ENCODE results near the gene OMA1. TPM values are rescaled to one million over a fixed set of nuclear protein-coding genes. Genes with fewer than 3 reads are reported as not detected.
"Not testable (repeated sequence)": the region's sequence is repeated elsewhere in the genome, so short reads cannot be mapped to it uniquely, and the experiment has no call there.

Gene OMA1
- total RNA-seq, 1 donor from 2014 or later, result 9.3 TPM

- peak overlapping the region; percentile 93 for H3K27ac Mint-ChIP-seq (ENCODE audit: unreplicated experiment)
- no peaks in the 10 kb centered on the region for H3K27me3 Mint-ChIP-seq (ENCODE audit: low read depth)
Observed at GRCh38 chr1:58584082-58584895, 37.8 kb upstream of the OMA1 start.

GRCh38 chr1:58583496-58583895 is 37.0 kb upstream of the OMA1 start:
- TF ChIP-seq CTCF (IDR thresholded peaks at IDR 0.05), result no peak
- Mint-ChIP-seq H3K4me1 (ENCODE audit: low read depth) (peaks cover 40% of the 10 kb centered on the region), H3K27ac (ENCODE audit: unreplicated experiment) (peak overlapping the region; percentile 57), H3K4me3 (ENCODE audit: unreplicated experiment) (no peak overlapping the region), H3K36me3 (ENCODE audit: low read depth) (no peaks in the 10 kb centered on the region), H3K9me3 (ENCODE audit: low read depth) (no peaks in the 10 kb centered on the region), H3K27me3 (ENCODE audit: low read depth) (no peaks in the 10 kb centered on the region)
- DNase-seq (ENCODE audit: low spot score), result no peak

More at GRCh38 chr1:58584082-58584895, 37.8 kb upstream of the OMA1 start:
- Mint-ChIP-seq H3K4me1 (ENCODE audit: low read depth) (peaks cover 40% of the 10 kb centered on the region), H3K4me3 (ENCODE audit: unreplicated experiment) (no peak overlapping the region), H3K36me3 (ENCODE audit: low read depth) (no peaks in the 10 kb centered on the region), H3K9me3 (ENCODE audit: low read depth) (no peaks in the 10 kb centered on the region)
- TF ChIP-seq CTCF (IDR thresholded peaks at IDR 0.05), result no peak
- no peak for DNase-seq (ENCODE audit: low spot score)

- not testable (repeated sequence) for DNase-seq (ENCODE audit: low spot score); H3K27ac Mint-ChIP-seq (ENCODE audit: unreplicated experiment); H3K4me3 Mint-ChIP-seq (ENCODE audit: unreplicated experiment); H3K36me3 Mint-ChIP-seq (ENCODE audit: low read depth); H3K9me3 Mint-ChIP-seq (ENCODE audit: low read depth); H3K27me3 Mint-ChIP-seq (ENCODE audit: low read depth)
- H3K4me1 Mint-ChIP-seq (ENCODE audit: low read depth), result peaks cover 48% of the 10 kb centered on the region
Observed at GRCh38 chr1:58582143-58582542, 35.6 kb upstream of the OMA1 start.

- Mint-ChIP-seq H3K27ac (ENCODE audit: unreplicated experiment) (no peak overlapping the region), H3K4me1 (ENCODE audit: low read depth) (peaks cover 45% of the 10 kb centered on the region), H3K27me3 (ENCODE audit: low read depth) (peaks cover 6% of the 10 kb centered on the region), H3K4me3 (ENCODE audit: unreplicated experiment) (no peak overlapping the region), H3K9me3 (ENCODE audit: low read depth) (no peaks in the 10 kb centered on the region), H3K36me3 (ENCODE audit: low read depth) (no peaks in the 10 kb centered on the region)
- no peak for DNase-seq (ENCODE audit: low spot score)
- no peak for TF ChIP-seq CTCF (IDR thresholded peaks at IDR 0.05)
Observed at GRCh38 chr1:58581641-58582040, 35.1 kb upstream of the OMA1 start.

GRCh38 chr1:58580186-58580585 is 33.7 kb upstream of the OMA1 start:
- no peak for TF ChIP-seq CTCF (IDR thresholded peaks at IDR 0.05)
- Mint-ChIP-seq H3K4me3 (ENCODE audit: unreplicated experiment) (no peak overlapping the region), H3K27ac (ENCODE audit: unreplicated experiment) (no peak overlapping the region), H3K9me3 (ENCODE audit: low read depth) (no peaks in the 10 kb centered on the region), H3K27me3 (ENCODE audit: low read depth) (peaks cover 12% of the 10 kb centered on the region), H3K4me1 (ENCODE audit: low read depth) (peaks cover 32% of the 10 kb centered on the region), H3K36me3 (ENCODE audit: low read depth) (peaks cover 2% of the 10 kb centered on the region)
- DNase-seq (ENCODE audit: low spot score), result no peak

GRCh38 chr1:58577654-58578030 is 31.1 kb upstream of the OMA1 start:
- H3K36me3 Mint-ChIP-seq (ENCODE audit: low read depth), result peaks cover 2% of the 10 kb centered on the region
- no peaks in the 10 kb centered on the region for H3K9me3 Mint-ChIP-seq (ENCODE audit: low read depth)
- no peak overlapping the region for H3K27ac Mint-ChIP-seq (ENCODE audit: unreplicated experiment)
- no peak overlapping the region for H3K4me3 Mint-ChIP-seq (ENCODE audit: unreplicated experiment)
- H3K4me1 Mint-ChIP-seq (ENCODE audit: low read depth), result peaks cover 12% of the 10 kb centered on the region
- H3K27me3 Mint-ChIP-seq (ENCODE audit: low read depth), result peaks cover 29% of the 10 kb centered on the region
- TF ChIP-seq CTCF (IDR thresholded peaks at IDR 0.05), result no peak
- no peak for DNase-seq (ENCODE audit: low spot score)

All from chondrocyte (in vitro differentiated cells).